K562 (cell line): ENCODE results near the gene UPK3A. TPM values are rescaled to one million over a fixed set of nuclear protein-coding genes. Genes with fewer than 3 reads are reported as not detected.

Experiments
- CHD2 ChIP-seq: IDR thresholded peaks from 2 replicates; pipeline ENCODE4 v1.6.1; 2011; ENCODE audit warnings: low read depth, low read length
- CUX1 ChIP-seq: fragments of 200-800 bp; sonication (Bioruptor generic); IDR thresholded peaks from 2 replicates; pipeline ENCODE4 v1.6.1; 2016; ENCODE audit warnings: missing genetic modification characterization, missing compliant biosample characterization
- MGA ChIP-seq: fragments of 450-650 bp; IDR thresholded peaks from 2 replicates; pipeline ENCODE4 v1.6.1; 2016; ENCODE audit warnings: mild to moderate bottlenecking, moderate library complexity
- RAD21 ChIP-seq, 2 experiments: fragments of 250-450 bp in 1 of 2; fragments of 450-650 bp in 1 of 2; sonication (Bioruptor Pico) in 1 of 2; formaldehyde crosslinking in 1 of 2; IDR thresholded peaks in 1 of 2; conservative IDR thresholded peaks in 1 of 2; 2 replicates each; pipeline versions ENCODE4 v1.4.0 to v1.8.0; 2020 to 2022; ENCODE audit warnings: mild to moderate bottlenecking in 2 of 2, moderate library complexity in 1 of 2
- SPI1 ChIP-seq: IDR thresholded peaks from 2 replicates; pipeline ENCODE4 v1.6.1; 2011; ENCODE audit warnings: low read depth, low read length, control low read depth, borderline replicate concordance
- TEAD1 ChIP-seq, 2 experiments: fragments of 450-650 bp in 1 of 2; sonication (generic) in 1 of 2; formaldehyde crosslinking; IDR thresholded peaks; 2 replicates each; pipeline versions ENCODE4 v1.4.0 to v1.8.0; 2020 to 2022; ENCODE audit warnings: mild to moderate bottlenecking in 2 of 2, missing genetic modification reagents in 1 of 2
- TRIM28 ChIP-seq: fragments of 450-650 bp; IDR thresholded peaks from 2 replicates; pipeline ENCODE4 v1.6.1; 2017
- polyA plus RNA-seq, 8 experiments: library from polyadenylated mRNA; depleted of rRNA in 4 of 8; stranded (reverse) in 5 of 8; unstranded in 3 of 8; fragments of >200 nt; fragmentation: Nextera tagmentation in 2 of 8; fragmentation: Illumina TruSeq in 1 of 8; extraction: Ambion mirVana in 2 of 8; extraction: Trizol in 1 of 8; gene quantifications; 2 replicates each; pipeline versions ENCODE4 v1.2.1 to v1.2.3, GENCODE V29; 2011 to 2014; ENCODE audit warnings: inconsistent platforms in 1 of 8, missing spikeins in 1 of 8
- total RNA-seq, 7 experiments: library from RNA; depleted of rRNA in 6 of 7; stranded (reverse); fragments of >200 nt in 6 of 7; fragmentation: Illumina TruSeq in 2 of 7; extraction: Trizol in 2 of 7; gene quantifications; 2 replicates each; pipeline versions ENCODE4 v1.2.1 to v1.2.3, GENCODE V29; 2011 to 2021; ENCODE audit warnings: low replicate concordance in 1 of 7
- TF ChIP-seq, protein P1 (sequence below): fragments of 450-650 bp; IDR thresholded peaks from 2 replicates; pipeline ENCODE4 v1.6.1; 2018; ENCODE audit warnings: mild to moderate bottlenecking, low read depth; ENCODE audit not compliant: partially characterized antibody

Gene UPK3A
- total and polyA plus RNA-seq, 9 of the 15 experiments (the other 6 are each of a cell fraction or from before 2014, with no cell fraction given), result not detected

- peak; percentile 70 for TF ChIP-seq MGA
- TF ChIP-seq, protein P1, sequence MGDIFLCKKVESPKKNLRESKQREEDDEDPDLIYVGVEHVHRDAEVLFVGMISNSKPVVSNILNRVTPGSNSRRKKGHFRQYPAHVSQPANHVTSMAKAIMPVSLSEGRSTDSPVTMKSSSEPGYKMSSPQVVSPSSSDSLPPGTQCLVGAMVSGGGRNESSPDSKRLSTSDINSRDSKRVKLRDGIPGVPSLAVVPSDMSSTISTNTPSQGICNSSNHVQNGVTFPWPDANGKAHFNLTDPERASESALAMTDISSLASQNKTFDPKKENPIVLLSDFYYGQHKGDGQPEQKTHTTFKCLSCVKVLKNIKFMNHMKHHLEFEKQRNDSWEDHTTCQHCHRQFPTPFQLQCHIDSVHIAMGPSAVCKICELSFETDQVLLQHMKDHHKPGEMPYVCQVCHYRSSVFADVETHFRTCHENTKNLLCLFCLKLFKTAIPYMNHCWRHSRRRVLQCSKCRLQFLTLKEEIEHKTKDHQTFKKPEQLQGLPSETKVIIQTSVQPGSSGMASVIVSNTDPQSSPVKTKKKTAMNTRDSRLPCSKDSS, result no peak
- TF ChIP-seq CHD2, result no peak
- no peak for TF ChIP-seq CUX1
- TF ChIP-seq TEAD1 (CRISPR knock-in tag; IDR thresholded peaks at IDR 0.05), result no peak
- no peak for TF ChIP-seq RAD21 (CRISPR knock-in tag; conservative IDR thresholded peaks at IDR 0.05 in 1 of 2, IDR thresholded peaks at IDR 0.05 in 1 of 2)
- no peak for TF ChIP-seq TRIM28
- peak; percentile 93 for TF ChIP-seq SPI1
Observed at GRCh38 chr22:45292731-45293442, 8.1 kb downstream of the UPK3A start (continued).
